HEK293T (cell line): ENCODE measurements around the gene RPL7L1.

Source experiments
- BHLHE40 ChIP-seq: fragments of 450-650 bp; IDR thresholded peaks from 2 replicates; pipeline ENCODE4 v1.6.1; 2016; ENCODE audit warnings: mild to moderate bottlenecking, moderate library complexity, borderline replicate concordance
- FOXA1 ChIP-seq: fragments of 450-650 bp; IDR thresholded peaks from 2 replicates; pipeline ENCODE4 v1.6.1; 2016; ENCODE audit warnings: mild to moderate bottlenecking

DNA sequence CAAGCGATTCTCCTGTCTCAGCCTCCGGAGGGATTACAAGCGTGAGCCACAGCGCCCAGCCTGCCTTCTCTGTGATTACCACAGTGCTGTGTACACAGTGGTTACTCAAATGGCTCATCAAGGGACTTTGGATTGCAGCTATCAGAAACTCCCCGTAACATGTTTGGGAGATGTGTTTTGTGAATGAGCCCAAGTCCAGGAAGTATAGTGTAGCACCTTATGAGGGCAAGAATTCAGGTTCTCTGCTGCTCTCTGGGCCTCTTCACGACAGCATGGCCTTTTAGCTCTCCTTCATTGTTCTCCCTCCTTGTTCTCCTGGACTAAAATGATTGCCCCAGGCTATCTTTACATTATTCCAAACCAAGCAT, 34.1 kb upstream of the RPL7L1 start:
- TF ChIP-seq BHLHE40: no peak
- no peak for TF ChIP-seq FOXA1
